ENCODE data around the gene RAB17.

The RAB17 gene

DNA sequence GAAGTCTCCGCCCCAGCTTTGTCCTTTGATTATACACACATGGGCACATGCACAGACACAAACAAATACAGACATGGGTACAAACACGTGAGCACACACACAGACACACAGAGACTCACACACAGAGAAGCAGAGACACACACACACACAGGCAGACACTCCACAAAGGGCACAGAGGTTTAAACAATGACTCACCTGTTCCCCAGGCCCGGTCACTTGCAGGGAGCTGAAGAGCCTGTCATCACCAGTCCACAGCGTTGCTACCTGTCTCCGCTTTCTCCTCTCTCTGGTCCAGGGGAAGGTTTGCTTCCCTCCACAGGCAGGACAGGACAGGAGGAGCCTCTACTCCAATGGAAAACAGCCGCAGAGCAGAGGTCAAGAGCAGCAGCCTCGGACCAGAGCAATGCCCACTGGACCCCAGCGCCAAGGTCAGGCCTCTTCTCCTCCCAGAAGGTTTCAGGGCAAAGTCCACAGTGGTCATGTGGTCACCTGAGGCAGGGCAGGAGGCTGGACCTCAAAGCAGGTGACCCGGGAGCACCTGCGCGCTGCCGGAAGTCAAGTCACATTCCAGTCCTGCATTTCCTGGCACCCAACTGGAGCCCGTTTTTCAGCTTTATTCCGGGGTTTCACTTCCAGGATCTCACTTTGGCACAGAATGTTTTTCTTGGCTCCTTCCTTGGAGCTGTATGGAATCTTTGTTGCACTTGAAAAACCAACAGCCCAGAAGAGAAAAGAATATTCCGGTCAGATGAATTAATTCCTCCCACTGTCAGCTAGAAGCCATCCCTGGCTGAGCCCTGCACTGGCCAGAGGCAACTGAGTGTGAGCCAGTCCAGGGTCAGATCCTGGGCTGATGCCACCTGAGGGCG, at the start of gene RAB17:
TSS of gene RAB17 (minus strand) at position 463 of the 869 bp plus-strand sequence. CDS start 4,580 bp downstream, outside the sequence.
- no peak for DNase-seq

GRCh38 chr2:237639836-237640220, 49.3 kb upstream of the RAB17 start:
- no peak for DNase-seq

DNA sequence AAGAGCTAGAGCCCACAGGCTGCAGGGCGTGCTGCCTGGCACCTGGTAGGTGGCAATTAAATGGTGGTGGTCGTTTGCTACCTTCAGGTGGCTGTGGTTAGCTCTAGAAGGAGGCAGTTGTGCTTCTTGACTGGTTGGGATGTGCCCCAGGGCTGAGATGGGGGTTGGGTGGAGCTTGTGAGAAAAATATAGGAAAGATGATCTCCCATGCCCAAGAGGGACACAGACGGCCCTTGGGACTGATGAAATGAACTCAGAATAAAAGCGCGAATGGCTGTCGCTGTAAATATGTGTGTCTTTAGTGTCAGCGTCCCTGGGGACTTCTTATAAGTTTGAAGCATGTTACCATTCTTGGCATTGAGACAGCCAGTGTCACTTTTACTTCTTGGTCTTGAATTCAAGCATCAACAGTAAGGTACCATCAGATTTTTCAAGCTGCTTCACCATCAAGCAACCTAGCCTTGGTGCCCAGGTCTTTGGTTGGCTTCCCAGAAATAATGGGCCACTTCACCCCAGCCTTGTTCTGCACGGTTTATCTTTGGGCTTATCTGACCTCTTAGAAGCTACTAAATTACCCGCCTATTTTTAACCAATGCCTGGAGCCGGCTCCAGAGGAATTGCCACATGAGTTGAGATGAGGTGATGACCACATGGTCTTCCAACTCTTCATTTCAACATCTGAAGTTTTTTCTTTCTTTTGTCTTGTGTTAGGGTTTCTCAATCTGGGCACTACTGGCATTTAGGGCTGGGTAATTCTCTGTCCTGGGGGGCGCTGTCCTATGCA, 48.7 kb upstream of the RAB17 start:
- no peak for DNase-seq

GRCh38 chr2:237638176-237638575, 47.6 kb upstream of the RAB17 start:
- DNase-seq: no peak

- no peak for DNase-seq
Observed at GRCh38 chr2:237637429-237638135, 47.0 kb upstream of the RAB17 start.

- no peak for DNase-seq
Observed at GRCh38 chr2:237636578-237636977, 46.0 kb upstream of the RAB17 start.

DNA sequence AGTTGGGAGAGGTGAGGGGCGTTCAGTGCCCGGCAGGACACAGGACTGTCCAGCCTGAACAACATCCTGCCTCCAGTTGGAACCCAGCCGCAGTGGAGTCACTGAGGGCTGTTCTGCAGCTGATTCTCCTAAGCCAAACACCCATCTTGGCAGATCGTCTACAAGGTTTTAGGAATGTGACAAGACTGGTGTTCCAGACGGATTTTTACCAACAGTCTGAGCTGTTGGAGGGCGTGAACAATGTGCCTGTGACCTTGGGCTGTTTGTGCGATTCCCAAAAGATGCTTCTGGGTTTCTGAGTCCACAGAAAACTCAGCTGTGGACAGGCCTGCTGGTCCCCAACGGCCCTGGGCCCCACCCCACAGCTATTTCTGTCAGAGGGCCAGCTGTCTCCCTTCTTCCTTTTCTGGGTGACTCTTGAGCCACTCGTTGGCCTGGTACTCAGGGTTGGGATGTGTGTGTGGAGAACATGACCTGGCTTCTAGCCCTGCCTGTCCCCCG, 42.6 kb upstream of the RAB17 start:
- DNase-seq: no peak

DNA sequence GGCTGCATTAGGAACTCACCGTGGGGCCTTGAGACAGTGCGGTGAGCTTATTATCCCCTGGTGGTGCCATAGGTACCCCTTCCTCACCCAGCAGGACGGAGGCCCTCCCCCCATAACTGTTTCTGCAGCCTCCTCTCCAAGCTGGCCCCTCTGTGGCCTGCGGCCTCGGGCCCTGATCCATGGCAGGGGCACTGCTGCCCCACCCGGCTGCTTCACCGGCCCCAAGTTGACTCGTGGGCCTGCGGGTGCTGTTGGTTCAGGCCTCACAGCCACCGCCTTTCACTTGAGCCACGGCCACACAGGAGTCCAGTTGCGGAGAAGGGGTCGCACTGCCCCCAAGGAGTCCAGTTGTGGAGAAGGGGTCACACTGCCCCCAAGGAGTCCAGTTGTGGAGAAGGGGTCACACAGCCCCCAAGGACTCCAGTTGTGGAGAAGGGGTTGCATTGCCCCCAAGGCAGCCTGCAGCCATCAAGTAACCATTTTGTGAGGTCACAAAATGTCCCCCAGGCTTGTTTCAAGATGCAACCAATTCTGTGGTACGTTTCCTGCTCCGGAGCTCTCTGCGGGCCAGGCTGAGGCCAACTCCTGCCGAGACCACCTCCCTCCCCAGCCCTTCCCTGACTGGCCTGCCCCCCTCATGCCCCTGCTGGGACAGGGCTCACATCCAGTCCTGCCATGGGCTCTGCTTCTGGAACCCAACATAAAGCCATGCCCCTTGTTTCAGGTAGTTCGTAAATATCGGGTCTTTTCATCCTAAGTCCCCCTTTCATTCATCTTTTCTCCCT, 41.5 kb upstream of the RAB17 start:
- DNase-seq: no peak

DNA sequence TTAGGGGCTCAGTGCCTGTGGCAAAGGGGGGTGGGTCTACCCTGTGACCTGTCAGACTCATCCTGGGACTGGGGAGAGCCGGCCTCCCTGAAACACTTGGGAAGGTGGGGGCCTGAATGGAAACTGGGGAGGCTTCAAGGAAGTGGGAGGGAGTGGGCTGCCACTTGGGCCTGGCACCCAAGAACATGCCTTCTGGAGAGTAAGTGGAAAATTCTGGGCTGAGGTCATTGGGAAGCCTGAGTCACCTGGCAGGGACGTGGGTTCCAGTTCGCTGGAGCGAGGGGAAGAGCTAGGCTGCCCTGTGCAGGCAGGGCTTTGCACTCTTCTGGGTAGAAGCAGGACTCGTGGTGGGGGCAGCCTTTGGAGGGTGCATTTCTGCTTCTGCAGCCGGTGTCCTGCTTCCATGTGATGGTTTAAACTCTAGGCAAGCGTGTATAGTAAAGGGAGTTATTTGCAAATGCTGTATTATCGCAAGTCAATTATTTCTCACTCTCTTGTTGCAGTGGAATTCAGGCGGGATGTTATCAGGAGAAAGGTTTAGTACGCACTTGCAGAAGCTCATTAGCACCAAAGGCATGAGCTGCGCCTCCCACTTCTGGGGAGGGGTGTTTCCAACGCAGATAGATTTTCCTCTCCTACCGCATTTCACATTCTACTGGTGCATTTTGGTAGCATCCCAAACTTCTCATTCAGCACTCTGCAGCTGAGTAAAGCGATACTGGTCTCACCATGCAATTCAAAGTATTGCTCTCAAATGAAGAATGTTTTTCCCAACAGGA, 40.7 kb upstream of the RAB17 start:
- DNase-seq: no peak

- no peak for DNase-seq
Observed at GRCh38 chr2:237630216-237631000, 39.9 kb upstream of the RAB17 start.

- DNase-seq: no peak
Observed at GRCh38 chr2:237629739-237630138, 39.2 kb upstream of the RAB17 start.

DNA sequence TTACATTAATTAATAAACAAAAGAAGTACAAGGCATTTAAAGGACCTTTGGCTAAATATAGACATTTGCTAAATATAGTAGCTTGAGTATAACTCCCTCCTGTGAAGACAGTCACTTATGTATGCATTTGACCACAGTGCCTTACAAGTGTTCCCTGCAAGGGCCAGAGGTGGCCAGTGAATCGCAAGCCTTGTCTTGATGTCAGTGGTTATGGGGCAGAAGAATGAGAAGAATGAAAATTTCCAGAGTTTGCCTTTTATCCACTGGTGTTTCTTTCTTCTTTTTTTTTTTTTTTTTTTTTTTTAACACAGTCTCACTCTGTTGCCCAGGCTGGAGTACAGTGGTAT, 38.6 kb upstream of the RAB17 start:
- no peak for DNase-seq

- no peak for DNase-seq
Observed at GRCh38 chr2:237628247-237629187, 38.0 kb upstream of the RAB17 start.

DNA sequence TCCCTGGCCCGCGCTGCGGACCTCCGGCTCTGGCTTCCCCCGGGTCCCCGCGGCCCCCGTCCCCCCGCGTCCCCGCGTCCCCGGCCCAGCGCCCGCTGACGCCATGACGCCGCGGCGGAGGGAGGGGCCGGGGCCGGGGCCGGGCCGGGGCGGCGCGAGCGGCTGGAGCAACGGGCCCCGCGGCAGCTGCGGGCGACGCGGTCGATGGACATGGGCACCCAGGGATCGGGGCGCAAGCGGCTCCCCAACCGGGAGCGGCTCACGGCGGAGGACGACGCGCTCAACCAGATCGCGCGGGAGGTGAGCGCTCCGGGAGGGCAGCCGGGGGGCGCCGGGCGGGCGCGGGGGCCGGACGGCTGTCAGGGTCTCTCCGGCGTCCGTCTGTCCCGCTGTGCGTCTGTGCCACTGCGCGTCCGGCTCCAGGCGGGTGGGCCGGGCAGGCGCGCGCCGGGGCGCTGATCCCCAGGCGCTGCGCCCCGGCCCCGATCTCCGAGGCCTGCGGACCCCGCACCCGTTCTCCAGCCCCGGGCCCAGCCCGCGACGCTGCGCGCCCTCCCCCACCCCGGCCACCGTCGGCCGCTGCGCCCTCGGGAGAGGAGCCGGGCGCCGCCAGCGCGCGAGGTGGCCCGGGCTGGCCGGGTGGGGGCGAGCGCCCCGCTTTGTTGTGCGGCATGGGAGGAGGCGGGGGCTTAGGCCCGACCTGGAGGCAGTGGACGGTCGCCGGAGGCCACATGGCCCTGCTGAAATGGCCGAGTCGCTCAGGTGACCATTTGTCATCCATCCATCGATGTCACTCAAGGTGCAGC, 37.1 kb upstream of the RAB17 start, which contains the start of gene LRRFIP1:
TSS of gene LRRFIP1 (plus strand) at position 147 of the 806 bp plus-strand sequence. CDS start at position 205, 58 bp downstream.
- peak; percentile 37 for DNase-seq

- no peak for DNase-seq
Observed at GRCh38 chr2:237626813-237627440, 36.4 kb upstream of the RAB17 start.

DNA sequence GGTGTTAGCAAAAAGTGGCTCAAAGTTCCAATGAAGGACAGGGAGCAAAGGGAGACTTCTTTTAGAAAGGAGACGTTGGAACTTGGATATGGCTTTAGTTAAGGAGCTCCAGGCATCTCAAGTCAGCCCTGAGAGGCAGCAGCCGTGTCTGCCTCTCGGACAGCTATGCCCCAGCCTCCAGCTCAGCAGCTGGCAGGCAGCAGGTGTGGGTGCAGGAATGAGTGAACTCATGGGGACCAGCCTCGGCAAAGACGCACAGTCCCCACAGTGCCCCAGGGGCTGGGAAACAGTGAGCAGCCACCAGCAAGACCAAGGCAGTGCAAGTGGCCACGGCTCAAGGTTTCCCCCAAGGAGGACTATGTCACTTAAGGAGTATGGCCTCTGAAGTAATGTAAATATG, 35.2 kb upstream of the RAB17 start:
- no peak for DNase-seq

DNA sequence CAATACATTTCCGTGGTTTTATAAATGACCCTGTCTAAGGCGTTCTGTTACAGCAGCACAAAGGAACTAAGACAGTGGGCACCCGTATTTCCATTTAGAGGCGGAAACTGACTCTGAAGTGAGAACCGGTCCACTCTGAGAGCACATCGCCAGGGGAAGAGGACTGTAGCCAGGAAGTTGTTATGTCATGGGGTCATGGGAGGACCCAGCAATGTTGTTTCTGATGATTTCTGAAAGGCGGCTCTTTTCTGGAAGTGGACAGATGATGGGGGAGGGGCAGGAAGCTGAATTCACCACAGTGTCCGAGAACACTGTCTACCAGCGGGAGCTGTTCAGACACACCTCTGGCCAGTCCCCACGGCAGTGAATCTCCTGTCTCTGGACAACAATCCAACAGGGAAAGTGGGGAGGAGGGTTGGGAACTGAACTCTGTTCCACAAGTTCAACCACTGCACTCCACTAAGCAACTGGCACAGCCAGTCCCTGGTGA, 34.7 kb upstream of the RAB17 start:
- no peak for DNase-seq

DNA sequence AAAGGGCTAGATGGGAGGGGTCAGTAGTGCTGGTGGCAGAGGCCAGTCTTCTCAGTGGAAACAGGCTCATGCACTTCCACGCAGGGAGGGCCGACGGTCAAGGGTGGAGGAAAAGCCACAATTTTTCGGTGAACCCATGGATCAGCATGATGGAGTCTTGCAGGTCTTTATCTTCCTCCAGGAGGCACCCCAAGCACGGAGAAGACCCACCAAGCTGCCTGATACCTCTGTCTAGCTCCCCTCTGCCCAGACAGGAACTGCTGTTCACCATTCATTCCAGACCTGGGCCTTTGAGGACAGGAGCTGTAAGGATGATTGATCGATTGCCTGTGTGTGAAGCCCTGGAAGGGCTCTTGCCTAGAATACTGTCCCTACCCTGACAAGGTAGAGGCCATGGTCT, 34.0 kb upstream of the RAB17 start:
- no peak for DNase-seq
